Hepatocyte (in vitro differentiated cells): ENCODE measurements around the gene PITPNB. TPM values are rescaled to one million over a fixed set of nuclear protein-coding genes. Genes with fewer than 3 reads are reported as not detected.

Source experiments
- DNase-seq: peaks from one replicate; pipeline ENCODE4 v3.0.0-alpha.2; 2016; ENCODE audit warnings: low spot score
- H2AFZ ChIP-seq: fragments of 200-600 bp; sonication (generic); 2 replicates; pipeline ENCODE4 v1.6.0; 2016; ENCODE audit warnings: antibody characterized with exemption, mild to moderate bottlenecking
- H3K27ac ChIP-seq: fragments of 200-600 bp; sonication (generic); 2 replicates; pipeline ENCODE4 v1.5.1; 2016; ENCODE audit warnings: mild to moderate bottlenecking
- H3K27me3 ChIP-seq: fragments of 200-600 bp; sonication (generic); 2 replicates; pipeline ENCODE4 v1.6.1; 2016
- H3K36me3 ChIP-seq: fragments of 200-600 bp; sonication (generic); replicated peaks from 2 replicates; pipeline ENCODE4 v1.5.1; 2016; ENCODE audit warnings: low read depth; ENCODE audit not compliant: insufficient read depth
- H3K4me1 ChIP-seq: fragments of 200-600 bp; sonication (generic); 2 replicates; pipeline ENCODE4 v1.5.1; 2016; ENCODE audit warnings: mild to moderate bottlenecking, moderate library complexity; ENCODE audit not compliant: insufficient read depth
- H3K4me2 ChIP-seq: fragments of 200-600 bp; sonication (generic); 2 replicates; pipeline ENCODE4 v1.6.0; 2016
- H3K4me3 ChIP-seq: fragments of 200-600 bp; sonication (generic); 2 replicates; pipeline ENCODE4 v1.5.1; 2016; ENCODE audit warnings: mild to moderate bottlenecking
- H3K79me2 ChIP-seq: fragments of 200-600 bp; sonication (generic); 2 replicates; pipeline ENCODE4 v1.6.0; 2017; ENCODE audit warnings: mild to moderate bottlenecking
- H3K9me2 ChIP-seq: fragments of 200-600 bp; sonication (generic); replicated peaks from 2 replicates; pipeline ENCODE4 v1.6.0; 2017; ENCODE audit warnings: mild to moderate bottlenecking; ENCODE audit not compliant: insufficient read depth
- H3K9me3 ChIP-seq: fragments of 200-600 bp; sonication (generic); 2 replicates; pipeline ENCODE4 v1.5.1; 2016; ENCODE audit warnings: low read depth, mild to moderate bottlenecking
- H4K20me1 ChIP-seq: fragments of 200-600 bp; sonication (generic); 2 replicates; pipeline ENCODE4 v1.6.0; 2016; ENCODE audit warnings: mild to moderate bottlenecking; ENCODE audit not compliant: insufficient read depth, poor library complexity, severe bottlenecking
- EZH2 ChIP-seq: fragments of 200-600 bp; sonication (generic); IDR thresholded peaks from 2 replicates; pipeline ENCODE4 v1.6.1; 2016; ENCODE audit warnings: antibody characterized with exemption, mild to moderate bottlenecking, borderline replicate concordance
- EZH2phosphoT487 ChIP-seq: fragments of 200-600 bp; sonication (generic); IDR thresholded peaks from one replicate; pipeline ENCODE4 v1.6.1; 2018; ENCODE audit warnings: antibody characterized with exemption, mild to moderate bottlenecking, low read depth, moderate library complexity; ENCODE audit not compliant: unreplicated experiment, severe bottlenecking
- WGBS: methylation state at CpG from one replicate; pipeline ENCODE4 v1.1.6; 2016; ENCODE audit warnings: low lambda C conversion rate; ENCODE audit errors: missing lambda C conversion rate; 5-methylcytosine and 5-hydroxymethylcytosine counted together
- polyA plus RNA-seq: library from polyadenylated mRNA; unstranded; fragments of >200 nt; fragmentation: Nextera tagmentation; extraction: Ambion mirVana; gene quantifications from 2 replicates; pipeline ENCODE4 v1.2.1, GENCODE V29; 2016
- total RNA-seq: library from RNA; depleted of rRNA; stranded (reverse); fragments of >200 nt; gene quantifications from 2 replicates; pipeline ENCODE4 v1.2.3, GENCODE V29; 2014
- TF ChIP-seq, protein P1 (sequence below): fragments of 200-600 bp; sonication (generic); IDR thresholded peaks from 2 replicates; pipeline ENCODE4 v1.5.1; 2016; ENCODE audit warnings: antibody characterized with exemption, mild to moderate bottlenecking; ENCODE audit not compliant: poor library complexity

The PITPNB gene
- total and polyA plus RNA-seq, 2 experiments from 2014 or later = 38.7 to 49.3 TPM

DNA sequence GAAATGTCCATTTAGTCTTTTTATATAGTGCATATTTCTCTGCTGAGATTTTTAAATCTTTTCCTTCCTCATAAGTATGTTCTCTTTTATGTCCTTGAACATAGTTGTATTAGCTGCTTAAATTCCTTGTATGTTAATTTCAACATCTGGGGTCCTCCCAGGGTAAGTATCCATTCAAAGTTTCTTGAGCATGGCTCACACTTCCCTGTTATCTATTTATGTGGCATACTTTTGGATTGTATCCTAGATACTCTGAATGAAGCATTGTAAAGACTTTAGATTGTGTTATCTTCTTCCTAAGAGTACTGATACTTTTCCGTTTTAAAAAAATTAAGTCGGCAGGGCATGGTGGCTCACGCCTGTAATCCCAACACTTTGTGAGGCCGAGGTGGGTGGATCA is 28.4 kb upstream of the PITPNB start:
- no peaks in the 10 kb centered on the region for H3K9me3 ChIP-seq
- no peaks in the 10 kb centered on the region for H3K4me1 ChIP-seq
- no peak for TF ChIP-seq EZH2
- no peak overlapping the region for H3K27ac ChIP-seq
- H3K79me2 ChIP-seq = no peaks in the 10 kb centered on the region
- H2AFZ ChIP-seq = no peak overlapping the region
- no peaks in the 10 kb centered on the region for H3K9me2 ChIP-seq
- no peak for DNase-seq
- no peaks in the 10 kb centered on the region for H4K20me1 ChIP-seq
- no peaks in the 10 kb centered on the region for H3K36me3 ChIP-seq
- 87% methylated on average over 4 of the region's 4 CpGs for WGBS
- H3K4me3 ChIP-seq = no peak overlapping the region
- no peak overlapping the region for H3K4me2 ChIP-seq
- no peaks in the 10 kb centered on the region for H3K27me3 ChIP-seq

DNA sequence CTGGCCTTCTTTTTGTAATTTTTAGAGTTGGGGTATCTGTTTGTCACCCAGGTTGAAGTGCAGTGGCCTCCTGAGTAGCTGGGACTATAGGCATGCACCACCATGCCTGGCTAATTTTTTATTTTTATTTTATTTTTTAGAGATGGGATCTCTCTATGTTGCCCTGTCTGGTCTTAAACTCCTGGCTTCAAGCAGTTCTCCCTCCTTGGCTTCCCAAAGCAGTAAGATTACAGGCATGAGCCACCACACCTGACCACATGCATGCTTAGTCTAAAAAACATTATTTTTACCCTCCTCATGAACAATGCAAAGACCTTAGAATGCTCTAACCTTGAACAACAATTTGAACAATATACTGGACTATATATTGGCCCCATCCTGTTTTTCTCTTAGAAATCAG is 22.1 kb upstream of the PITPNB start:
- H3K79me2 ChIP-seq = no peaks in the 10 kb centered on the region
- no peaks in the 10 kb centered on the region for H3K9me3 ChIP-seq
- no peak for DNase-seq
- TF ChIP-seq EZH2phosphoT487 = no peak
- TF ChIP-seq, protein P1, sequence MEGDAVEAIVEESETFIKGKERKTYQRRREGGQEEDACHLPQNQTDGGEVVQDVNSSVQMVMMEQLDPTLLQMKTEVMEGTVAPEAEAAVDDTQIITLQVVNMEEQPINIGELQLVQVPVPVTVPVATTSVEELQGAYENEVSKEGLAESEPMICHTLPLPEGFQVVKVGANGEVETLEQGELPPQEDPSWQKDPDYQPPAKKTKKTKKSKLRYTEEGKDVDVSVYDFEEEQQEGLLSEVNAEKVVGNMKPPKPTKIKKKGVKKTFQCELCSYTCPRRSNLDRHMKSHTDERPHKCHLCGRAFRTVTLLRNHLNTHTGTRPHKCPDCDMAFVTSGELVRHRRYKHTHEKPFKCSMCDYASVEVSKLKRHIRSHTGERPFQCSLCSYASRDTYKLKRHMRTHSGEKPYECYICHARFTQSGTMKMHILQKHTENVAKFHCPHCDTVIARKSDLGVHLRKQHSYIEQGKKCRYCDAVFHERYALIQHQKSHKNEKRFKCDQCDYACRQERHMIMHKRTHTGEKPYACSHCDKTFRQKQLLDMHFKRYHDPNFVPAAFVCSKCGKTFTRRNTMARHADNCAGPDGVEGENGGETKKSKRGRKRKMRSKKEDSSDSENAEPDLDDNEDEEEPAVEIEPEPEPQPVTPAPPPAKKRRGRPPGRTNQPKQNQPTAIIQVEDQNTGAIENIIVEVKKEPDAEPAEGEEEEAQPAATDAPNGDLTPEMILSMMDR = no peak
- no peak for TF ChIP-seq EZH2
- no peaks in the 10 kb centered on the region for H3K27me3 ChIP-seq
- no peak overlapping the region for H3K4me3 ChIP-seq
- H4K20me1 ChIP-seq = no peaks in the 10 kb centered on the region
- H3K4me1 ChIP-seq = no peaks in the 10 kb centered on the region
- no peaks in the 10 kb centered on the region for H3K9me2 ChIP-seq
- no peak overlapping the region for H3K4me2 ChIP-seq
- H2AFZ ChIP-seq = no peak overlapping the region
- no peaks in the 10 kb centered on the region for H3K36me3 ChIP-seq
- H3K27ac ChIP-seq = no peak overlapping the region

DNA sequence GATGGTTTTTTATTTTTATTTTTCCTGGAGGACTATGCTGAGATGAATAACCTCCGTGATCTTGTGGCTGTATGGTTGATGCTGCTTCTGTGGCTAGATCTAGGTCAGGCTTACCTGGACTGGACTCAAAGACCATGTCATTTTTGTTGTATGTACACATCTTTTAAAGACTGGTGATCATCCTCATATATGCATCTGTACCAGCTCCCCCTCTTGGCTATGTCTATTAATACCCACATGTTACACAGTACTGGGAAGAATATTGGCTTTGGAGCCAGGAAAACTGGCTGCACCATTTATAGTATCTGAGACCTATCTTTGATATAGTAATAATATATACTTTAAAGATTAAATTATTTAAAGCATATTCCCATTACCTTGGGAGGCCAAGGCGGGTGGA is 18.4 kb upstream of the PITPNB start:
- Histone ChIP-seq H3K9me3 (no peaks in the 10 kb centered on the region), H3K4me3 (no peak overlapping the region), H3K4me1 (no peaks in the 10 kb centered on the region), H3K9me2 (no peaks in the 10 kb centered on the region), H3K27me3 (no peaks in the 10 kb centered on the region), H2AFZ (no peak overlapping the region), H3K36me3 (no peaks in the 10 kb centered on the region), H3K27ac (no peak overlapping the region), H3K79me2 (peaks cover 2% of the 10 kb centered on the region), H3K4me2 (no peak overlapping the region), H4K20me1 (no peaks in the 10 kb centered on the region)
- no peak for DNase-seq
- TF ChIP-seq EZH2 = no peak
- no peak for TF ChIP-seq EZH2phosphoT487
- 95% methylated on average over 2 of the region's 2 CpGs for WGBS

DNA sequence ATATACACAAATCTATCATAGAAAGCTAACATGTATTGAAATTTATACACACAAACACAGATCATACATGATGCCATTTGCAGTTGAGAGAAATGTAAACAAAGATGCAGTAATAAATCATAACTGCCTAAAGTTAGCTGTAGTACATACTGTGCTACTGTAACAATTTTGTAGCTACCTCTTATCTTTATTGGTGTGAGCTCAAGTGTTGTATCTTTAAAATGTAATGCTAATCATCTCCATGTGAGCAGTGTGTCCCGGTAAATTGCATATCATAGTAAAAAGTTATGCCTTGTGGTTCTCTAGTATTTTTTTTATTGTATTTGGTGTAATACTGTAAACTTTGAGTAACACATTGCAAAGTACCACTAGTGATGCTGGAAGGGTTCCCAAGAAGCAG is 16.8 kb upstream of the PITPNB start:
- H3K4me2 ChIP-seq = no peak overlapping the region
- H3K9me3 ChIP-seq = no peaks in the 10 kb centered on the region
- no peak for TF ChIP-seq EZH2phosphoT487
- TF ChIP-seq, protein P1 = no peak
- no peak for DNase-seq
- H3K79me2 ChIP-seq = peaks cover 5% of the 10 kb centered on the region
- no peaks in the 10 kb centered on the region for H3K9me2 ChIP-seq
- 45% methylated on average over 1 of the region's 1 CpG for WGBS
- no peak overlapping the region for H3K4me3 ChIP-seq
- no peaks in the 10 kb centered on the region for H3K36me3 ChIP-seq
- no peaks in the 10 kb centered on the region for H4K20me1 ChIP-seq
- no peak overlapping the region for H2AFZ ChIP-seq
- no peak overlapping the region for H3K27ac ChIP-seq
- H3K27me3 ChIP-seq = no peaks in the 10 kb centered on the region
- H3K4me1 ChIP-seq = no peaks in the 10 kb centered on the region
